Prostate gland (tissue), 2 donors: ENCODE measurements around the gene BICD1. TPM values are rescaled to one million over a fixed set of nuclear protein-coding genes. Genes with fewer than 3 reads are reported as not detected.
"Not testable (repeated sequence)": the region's sequence is repeated elsewhere in the genome, so short reads cannot be mapped to it uniquely, and the experiment has no call there.

ENCODE experiments used
- DNase-seq: peaks from one replicate; pipeline ENCODE4 v3.0.0-alpha.2; 2019; ENCODE audit warnings: low spot score
- H3K27ac ChIP-seq, 2 donors: fragments of 200-600 bp; sonication (generic); 2 replicates each; pipeline ENCODE4 v1.5.1; 2017 to 2019
- H3K27me3 ChIP-seq: fragments of 200-600 bp; sonication (generic); replicated peaks from 2 replicates; pipeline ENCODE4 v1.5.1; 2019; ENCODE audit not compliant: insufficient read depth
- H3K36me3 ChIP-seq, 2 donors: fragments of 200-600 bp; sonication (generic); 1 replicate in 1 of 2; 2 replicates in 1 of 2; pipeline versions ENCODE4 v1.5.1 to v1.8.1; 2017 to 2019
- H3K4me1 ChIP-seq: fragments of 200-600 bp; sonication (generic); replicated peaks from 2 replicates; pipeline ENCODE4 v1.5.1; 2019
- H3K4me3 ChIP-seq, 2 donors: fragments of 200-600 bp; sonication (generic); 2 replicates each; pipeline ENCODE4 v1.5.1; 2017 to 2019
- H3K9me3 ChIP-seq: fragments of 200-600 bp; sonication (generic); 2 replicates; pipeline ENCODE4 v1.5.1; 2017
- CTCF ChIP-seq, 4 experiments: fragments of 200-600 bp in 2 of 4; fragments of 450-650 bp in 2 of 4; sonication (generic) in 2 of 4; IDR thresholded peaks; 1 replicate in 3 of 4; 2 replicates in 1 of 4; pipeline ENCODE4 v1.5.1; 2016 to 2019; ENCODE audit warnings: antibody characterized with exemption in 4 of 4, mild to moderate bottlenecking in 2 of 4, moderate library complexity in 2 of 4
- POLR2A ChIP-seq: fragments of 450-650 bp; IDR thresholded peaks from one replicate; pipeline ENCODE4 v1.6.1; 2016; ENCODE audit warnings: antibody characterized with exemption, mild to moderate bottlenecking
- POLR2AphosphoS5 ChIP-seq: sonication (generic); formaldehyde crosslinking; IDR thresholded peaks from one replicate; pipeline ENCODE4 v1.6.1; 2017; ENCODE audit warnings: antibody characterized with exemption
- WGBS: methylation state at CpG from one replicate; pipeline ENCODE4 v1.1.5; 2018; 5-methylcytosine and 5-hydroxymethylcytosine counted together
- intact Hi-C: fragments of 100-400 bp; cut with DNase I; formaldehyde crosslinking; loops from one replicate; pipeline ENCODE4 v1.14.2; 2022
- total RNA-seq, 2 donors: library from RNA; depleted of rRNA; stranded (reverse); fragments of >200 nt; gene quantifications; one replicate each; pipeline ENCODE4 v1.1.0, GENCODE V29; 2016

BICD1 gene
- total RNA-seq, 2 donors from 2014 or later, result 8.6 to 26.2 TPM

- H3K4me1 ChIP-seq, H3K9me3 ChIP-seq, H3K36me3 ChIP-seq, H3K27me3 ChIP-seq, intact Hi-C loops, H3K4me3 ChIP-seq: not testable (repeated sequence)
- DNase-seq, result peak; percentile 34
- TF ChIP-seq POLR2AphosphoS5, result peak; percentile 57
- WGBS, result 56% methylated on average over 8 of the region's 8 CpGs
- H3K27ac ChIP-seq, result peak overlapping the region; percentile 37 to 60
Measured at GRCh38 chr12:32187127-32187526, 80.5 kb downstream of the BICD1 start.

GRCh38 chr12:32191445-32191844 is 84.8 kb downstream of the BICD1 start:
- no peak overlapping the region for H3K4me3 ChIP-seq
- 91% methylated on average over 3 of the region's 3 CpGs for WGBS
- TF ChIP-seq CTCF (IDR thresholded peaks at IDR 0.05) (no peak), POLR2A (no peak), POLR2AphosphoS5 (no peak)
- intact Hi-C loops, result no loop called here
- no peaks in the 10 kb centered on the region for H3K36me3 ChIP-seq
- no peak overlapping the region for H3K27ac ChIP-seq
- DNase-seq, result no peak
- no peaks in the 10 kb centered on the region for H3K4me1 ChIP-seq
- H3K9me3 ChIP-seq, result no peaks in the 10 kb centered on the region
- no peaks in the 10 kb centered on the region for H3K27me3 ChIP-seq

GRCh38 chr12:32196250-32197198 is 89.9 kb downstream of the BICD1 start:
- Histone ChIP-seq H3K27ac (no peak overlapping the region), H3K27me3 (no peaks in the 10 kb centered on the region), H3K4me1 (no peaks in the 10 kb centered on the region), H3K9me3 (no peaks in the 10 kb centered on the region), H3K36me3 (no peaks in the 10 kb centered on the region), H3K4me3 (no peak overlapping the region)
- WGBS, result 84% methylated on average over 6 of the region's 6 CpGs
- DNase-seq, result no peak
- TF ChIP-seq POLR2AphosphoS5, result no peak
- intact Hi-C loops, result no loop called here

- DNase-seq, result no peak
- 57% methylated on average over 2 of the region's 2 CpGs for WGBS
- TF ChIP-seq POLR2AphosphoS5, result no peak
- TF ChIP-seq CTCF (IDR thresholded peaks at IDR 0.05), result no peak
- TF ChIP-seq POLR2A, result no peak
- no peaks in the 10 kb centered on the region for H3K27me3 ChIP-seq
- no peak overlapping the region for H3K4me3 ChIP-seq
- no peak overlapping the region for H3K27ac ChIP-seq
- H3K9me3 ChIP-seq, result no peaks in the 10 kb centered on the region
- intact Hi-C loops, result no loop called here
- H3K36me3 ChIP-seq, result no peaks in the 10 kb centered on the region
- no peaks in the 10 kb centered on the region for H3K4me1 ChIP-seq
Measured at GRCh38 chr12:32197421-32197820, 90.8 kb downstream of the BICD1 start.

- no peak for DNase-seq
- intact Hi-C loops, result no loop called here
- Histone ChIP-seq H3K36me3 (no peaks in the 10 kb centered on the region), H3K9me3 (no peaks in the 10 kb centered on the region), H3K27me3 (no peaks in the 10 kb centered on the region), H3K4me3 (no peak overlapping the region), H3K4me1 (no peaks in the 10 kb centered on the region), H3K27ac (no peak overlapping the region)
- WGBS, result 81% methylated on average over 2 of the region's 2 CpGs
- TF ChIP-seq POLR2AphosphoS5 (no peak), CTCF (IDR thresholded peaks at IDR 0.05) (no peak), POLR2A (no peak)
Measured at GRCh38 chr12:32198555-32198954, 91.9 kb downstream of the BICD1 start.

GRCh38 chr12:32201096-32201495 is 94.4 kb downstream of the BICD1 start:
- intact Hi-C loops, result no loop called here
- H3K9me3 ChIP-seq, result no peaks in the 10 kb centered on the region
- 55% methylated on average over 2 of the region's 2 CpGs for WGBS
- H3K27ac ChIP-seq, result no peak overlapping the region
- TF ChIP-seq CTCF (IDR thresholded peaks at IDR 0.05) (no peak), POLR2AphosphoS5 (no peak), POLR2A (no peak)
- no peaks in the 10 kb centered on the region for H3K36me3 ChIP-seq
- H3K4me3 ChIP-seq, result no peak overlapping the region
- DNase-seq, result no peak
- H3K4me1 ChIP-seq, result no peaks in the 10 kb centered on the region
- no peaks in the 10 kb centered on the region for H3K27me3 ChIP-seq
